Measurements from ENCODE around the gene OR11A1.
"Not testable (repeated sequence)": the region's sequence is repeated elsewhere in the genome, so short reads cannot be mapped to it uniquely, and the experiment has no call there.

OR11A1 gene

DNA sequence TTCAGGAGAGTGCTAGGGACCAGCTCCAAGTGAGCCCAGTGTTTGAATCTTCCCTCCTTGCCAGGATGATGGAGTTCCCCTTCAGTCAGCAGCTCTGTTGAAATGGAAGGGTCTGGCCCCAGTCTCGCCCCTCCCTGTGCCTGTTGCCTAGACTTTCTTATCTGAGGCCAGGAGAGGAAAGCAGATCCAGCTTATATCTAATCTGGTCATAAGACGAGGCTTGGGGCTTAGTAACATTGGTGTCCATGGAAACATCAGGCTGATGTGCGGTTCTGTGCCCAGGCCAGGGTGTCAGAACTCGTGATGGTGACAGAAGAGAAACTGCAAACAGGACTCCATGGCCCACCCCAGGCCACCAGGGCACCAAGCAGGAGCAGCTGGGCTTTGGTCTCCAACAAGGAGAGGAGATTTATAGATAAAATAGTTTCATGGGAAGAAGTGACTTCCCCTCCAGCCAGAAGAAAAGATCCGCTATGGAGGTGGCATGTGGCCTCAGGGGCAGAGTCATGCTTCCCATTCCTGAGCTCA lies 21.1 kb upstream of the OR11A1 start:
- DNase-seq: no peak

DNA sequence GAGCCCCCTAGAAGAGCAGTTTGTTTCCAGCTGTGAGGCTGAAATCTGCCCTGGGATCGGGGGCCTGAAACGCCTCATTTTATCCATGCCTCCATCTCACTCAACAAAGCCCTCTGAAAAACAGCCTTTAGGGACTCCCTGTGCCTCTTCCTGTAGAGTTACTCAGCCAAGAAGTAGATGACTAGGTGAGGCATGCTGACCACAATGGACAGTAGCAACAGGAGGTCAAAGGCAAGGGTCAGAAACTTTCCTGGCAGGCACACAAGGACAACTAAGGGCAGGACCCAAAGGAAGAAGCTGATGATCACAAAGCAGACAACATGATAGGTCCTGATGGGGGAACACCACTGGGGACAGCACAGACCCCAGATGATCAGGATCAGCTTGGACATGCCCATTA lies 18.1 kb upstream of the OR11A1 start:
- DNase-seq: no peak

DNA sequence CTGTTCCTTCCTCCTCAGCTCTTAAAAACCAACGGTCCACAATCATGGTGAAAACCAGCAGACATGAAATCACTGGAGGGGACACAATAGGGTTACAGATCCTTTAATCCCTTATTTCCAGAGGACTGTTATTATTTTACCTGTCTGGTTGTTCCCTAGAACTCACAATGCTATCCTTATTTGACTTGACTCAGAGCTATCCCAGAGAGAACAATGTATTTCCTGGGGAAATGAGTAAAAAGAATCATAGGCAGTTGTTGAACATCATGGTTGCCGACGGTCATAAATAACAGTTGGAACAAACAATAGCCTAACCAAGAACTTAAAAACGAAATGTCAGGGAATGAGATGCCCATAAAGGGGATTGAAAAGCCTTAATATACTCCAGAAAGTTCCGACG lies 9.4 kb upstream of the OR11A1 start:
- DNase-seq: no peak

DNA sequence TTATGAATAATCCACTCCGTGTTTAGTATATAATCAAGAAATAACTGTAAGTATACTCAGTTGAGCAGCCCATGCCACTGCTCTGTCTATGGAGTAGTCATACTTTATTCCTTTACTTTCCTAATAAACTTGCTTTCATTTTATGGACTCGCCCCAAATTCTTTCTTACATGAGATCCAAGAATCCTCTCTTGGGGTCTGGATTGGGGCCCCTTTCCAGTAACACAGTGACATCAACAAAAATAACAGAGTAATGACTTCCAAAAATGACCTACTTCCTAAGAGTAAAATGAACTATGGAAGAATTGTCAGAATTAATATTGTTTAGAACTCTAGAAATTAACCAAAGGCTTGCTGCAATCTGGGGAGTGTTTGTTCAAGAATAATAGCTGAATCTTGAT lies 8.9 kb upstream of the OR11A1 start:
- DNase-seq: no peak

DNA sequence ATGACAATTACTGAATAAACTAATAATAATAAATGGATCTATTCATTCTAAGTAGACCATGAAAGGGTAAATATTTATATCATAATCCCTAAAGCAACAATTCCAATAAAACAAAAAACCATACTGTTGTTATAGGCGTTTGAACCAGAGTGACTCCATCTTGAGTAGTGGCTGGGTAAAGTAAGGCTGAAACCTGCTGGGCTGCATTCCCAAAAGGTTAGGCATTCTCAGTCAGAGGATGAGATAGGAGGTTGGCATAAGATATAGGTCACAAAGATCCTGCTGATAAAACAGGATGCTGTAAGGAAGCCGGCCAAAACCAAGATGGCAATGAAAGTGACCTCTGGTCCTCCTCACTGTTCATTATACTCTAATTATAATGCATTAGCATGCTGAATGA lies 8.4 kb upstream of the OR11A1 start:
- no peak for DNase-seq

DNA sequence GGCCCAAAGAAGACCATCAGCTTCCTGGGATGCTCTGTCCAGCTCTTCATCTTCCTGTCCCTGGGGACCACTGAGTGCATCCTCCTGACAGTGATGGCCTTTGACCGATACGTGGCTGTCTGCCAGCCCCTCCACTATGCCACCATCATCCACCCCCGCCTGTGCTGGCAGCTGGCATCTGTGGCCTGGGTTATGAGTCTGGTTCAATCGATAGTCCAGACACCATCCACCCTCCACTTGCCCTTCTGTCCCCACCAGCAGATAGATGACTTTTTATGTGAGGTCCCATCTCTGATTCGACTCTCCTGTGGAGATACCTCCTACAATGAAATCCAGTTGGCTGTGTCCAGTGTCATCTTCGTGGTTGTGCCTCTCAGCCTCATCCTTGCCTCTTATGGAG lies 5.2 kb upstream of the OR11A1 start:
- no peak for DNase-seq

DNA sequence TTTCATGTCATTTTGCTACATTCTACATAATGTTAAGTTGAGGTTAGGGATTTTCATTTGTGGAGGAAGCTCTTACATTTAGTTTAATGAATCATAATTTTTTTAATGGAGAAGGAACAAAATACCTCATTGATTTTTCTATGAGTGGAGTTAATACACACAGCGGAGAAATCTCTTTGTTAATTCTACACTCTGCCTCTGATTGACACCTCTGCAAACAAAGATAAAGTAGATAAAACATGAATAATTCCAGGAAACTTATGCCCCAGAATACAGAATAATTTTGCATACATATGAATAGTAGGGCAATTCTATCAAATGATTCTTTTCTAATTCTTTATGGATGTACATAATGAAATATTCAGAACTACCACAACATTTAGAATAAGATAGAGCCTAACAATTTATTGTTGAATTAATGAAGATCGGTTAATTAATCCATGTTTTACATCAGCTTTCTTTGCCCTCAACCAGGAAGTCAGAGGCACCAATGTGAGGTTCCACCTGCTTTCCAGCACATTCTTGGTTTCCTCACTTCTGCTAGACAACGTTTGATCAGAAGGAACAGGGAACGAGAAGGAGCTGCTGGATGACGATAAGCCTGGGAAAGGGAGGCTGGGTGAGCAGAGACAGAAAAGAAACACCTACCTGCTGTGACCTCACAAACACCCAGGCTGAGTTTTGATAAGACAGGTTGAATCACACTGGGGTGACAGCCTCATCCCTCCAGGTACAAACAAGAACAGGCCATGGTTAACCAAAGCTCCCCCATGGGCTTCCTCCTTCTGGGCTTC lies 4.3 kb upstream of the OR11A1 start:
- DNase-seq: no peak

DNA sequence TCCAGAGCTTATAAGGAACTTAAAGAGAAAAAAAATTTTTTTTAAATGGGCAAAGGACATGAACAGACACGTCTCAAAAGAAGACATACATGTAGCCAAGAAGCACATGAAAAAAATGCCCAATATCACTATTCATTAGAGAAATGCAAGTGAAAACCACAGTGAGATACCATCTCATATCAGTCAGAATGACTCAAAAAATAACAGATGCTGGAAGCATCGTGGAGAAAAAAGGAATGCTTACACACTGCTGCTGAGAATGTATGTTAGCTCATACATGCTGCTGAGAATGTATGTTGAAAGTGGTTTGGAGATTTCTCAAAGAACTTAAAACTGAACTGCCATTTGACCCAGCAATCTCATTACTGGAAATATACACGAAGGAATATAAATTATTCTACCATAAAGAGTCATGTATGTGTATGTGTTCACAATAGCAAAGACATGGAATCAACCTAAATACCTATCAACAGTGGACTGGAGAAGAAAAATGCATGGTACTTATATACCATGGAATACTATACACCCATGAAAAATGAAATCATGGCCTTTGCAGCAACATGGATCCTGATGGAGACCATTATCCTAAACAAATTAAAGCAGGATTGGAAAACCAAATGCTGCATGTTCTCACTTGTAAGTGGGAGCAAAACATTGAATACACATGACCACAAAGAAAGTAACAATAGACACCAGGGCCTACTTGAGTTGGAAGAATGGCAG lies 5.2 kb downstream of the OR11A1 start:
- no peak for DNase-seq

DNA sequence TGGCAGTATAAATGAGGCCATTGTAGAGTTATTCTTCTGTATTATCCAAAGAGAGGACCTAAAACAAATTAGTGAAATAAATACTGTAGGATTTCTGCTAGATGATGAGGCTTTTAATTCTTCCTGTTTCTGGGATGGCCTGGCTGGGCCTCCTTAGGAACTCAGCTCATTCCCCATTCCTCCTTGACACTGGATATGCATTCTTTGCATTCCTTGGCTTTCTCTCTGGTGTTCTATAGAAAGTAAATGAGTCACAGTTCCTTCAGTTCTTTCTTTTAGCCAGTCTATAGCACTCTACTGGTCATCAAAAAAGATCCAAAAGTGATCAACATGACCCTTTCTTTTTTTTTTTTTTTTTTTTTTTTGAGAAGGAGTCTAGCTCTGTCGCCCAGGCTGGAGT lies 9.2 kb downstream of the OR11A1 start:
- DNase-seq: no peak

DNA sequence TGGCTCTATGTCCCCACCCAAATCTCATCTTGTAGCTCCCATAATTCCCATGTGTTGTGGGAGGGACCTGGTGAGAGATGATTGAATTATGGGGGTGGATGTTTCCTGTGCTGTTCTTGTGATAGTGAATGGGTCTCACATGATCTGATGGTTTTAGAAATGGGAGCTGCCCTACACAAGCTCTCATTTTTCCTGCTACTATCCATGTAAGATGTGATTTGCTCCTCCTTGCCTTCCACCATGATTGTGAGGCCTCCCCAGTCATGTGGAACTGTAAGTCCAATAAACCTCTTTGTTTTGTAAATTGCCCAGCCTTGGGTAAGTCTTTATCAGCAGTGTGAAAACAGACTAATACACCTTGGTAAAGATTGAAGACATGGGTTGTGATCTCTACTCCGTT lies 12.8 kb downstream of the OR11A1 start:
- DNase-seq: not testable (repeated sequence)

DNA sequence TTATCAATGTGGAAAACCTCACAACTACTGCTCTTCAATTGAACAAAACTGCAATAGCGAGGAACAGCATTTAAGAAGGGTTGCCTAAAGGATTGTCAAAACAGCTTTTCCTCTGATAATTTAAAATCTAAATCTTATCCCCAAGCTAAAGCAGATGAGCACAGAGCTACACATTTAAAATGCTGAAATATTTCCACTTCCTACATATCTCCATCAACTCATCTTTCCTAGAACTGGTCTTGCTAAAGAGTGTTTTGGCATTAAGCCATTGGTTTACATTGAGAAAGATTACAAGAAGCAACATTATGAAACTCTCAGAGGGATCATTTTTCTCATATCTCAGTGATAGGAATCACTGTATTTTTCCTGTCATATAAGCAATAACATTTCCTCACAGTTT lies 14.2 kb downstream of the OR11A1 start:
- no peak for DNase-seq

DNA sequence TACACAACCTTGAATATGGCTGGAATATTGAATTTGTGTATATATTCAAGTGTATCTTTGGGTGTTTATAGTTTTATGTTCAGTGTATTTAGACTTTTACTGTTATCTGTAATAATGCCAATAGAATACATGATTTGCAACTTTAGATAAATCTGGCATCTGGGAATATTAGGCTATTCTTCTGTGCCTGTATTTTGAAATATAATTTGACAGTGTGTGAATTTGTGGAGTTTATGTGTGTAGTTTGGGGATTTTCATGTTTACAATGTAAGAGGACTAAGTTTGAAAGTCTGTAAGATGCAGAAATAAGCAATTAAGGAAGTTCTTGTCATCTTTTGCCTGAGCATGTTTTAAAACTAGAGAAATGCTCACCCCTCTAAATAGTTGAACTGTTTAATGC lies 17.9 kb downstream of the OR11A1 start, which contains the start of gene OR10C1:
Gene OR10C1, plus strand, starts transcription at position 301 of the 400 bp plus-strand sequence. CDS start 710 bp downstream, outside the sequence.
- no peak for DNase-seq

DNA sequence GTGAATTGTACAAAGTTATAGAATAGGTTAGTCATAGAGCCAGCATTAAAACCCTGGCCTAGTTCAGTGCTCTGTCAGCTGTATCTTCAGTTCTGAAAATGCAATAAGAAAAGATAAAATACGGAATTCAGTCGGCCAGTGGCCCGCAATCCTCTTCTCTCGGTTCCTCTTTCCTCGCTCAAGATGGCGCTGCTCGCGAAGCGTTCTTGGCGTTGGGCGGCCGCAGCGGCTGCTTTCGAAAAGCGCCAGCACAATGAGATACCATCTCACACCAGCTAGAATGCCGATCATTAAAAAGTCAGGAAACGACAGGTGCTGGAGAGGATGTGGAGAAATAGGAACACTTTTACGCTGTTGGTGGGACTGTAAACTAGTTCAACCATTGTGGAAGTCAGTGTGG lies 20.1 kb downstream of the OR11A1 start:
- peak; percentile 14 for DNase-seq

DNA sequence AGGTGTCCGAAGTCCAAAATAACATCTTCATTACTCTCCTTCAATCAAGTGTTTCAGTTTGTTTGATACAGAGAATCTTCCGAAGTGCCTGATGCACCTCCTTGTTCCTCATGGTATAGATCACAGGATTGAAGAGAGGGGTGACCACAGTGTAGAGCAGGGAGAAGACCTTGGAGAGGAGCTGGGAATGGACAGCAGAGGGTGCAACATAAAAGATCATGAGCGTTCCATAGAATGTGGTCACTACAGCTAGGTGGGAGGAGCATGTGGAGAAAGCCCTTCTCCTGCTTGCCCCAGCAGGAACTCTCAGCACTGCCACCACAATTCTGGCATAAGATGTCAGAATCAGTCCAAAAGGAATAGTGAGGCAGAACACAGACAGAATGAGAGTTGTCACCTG lies 30.2 kb downstream of the OR11A1 start:
- no peak for DNase-seq

DNA sequence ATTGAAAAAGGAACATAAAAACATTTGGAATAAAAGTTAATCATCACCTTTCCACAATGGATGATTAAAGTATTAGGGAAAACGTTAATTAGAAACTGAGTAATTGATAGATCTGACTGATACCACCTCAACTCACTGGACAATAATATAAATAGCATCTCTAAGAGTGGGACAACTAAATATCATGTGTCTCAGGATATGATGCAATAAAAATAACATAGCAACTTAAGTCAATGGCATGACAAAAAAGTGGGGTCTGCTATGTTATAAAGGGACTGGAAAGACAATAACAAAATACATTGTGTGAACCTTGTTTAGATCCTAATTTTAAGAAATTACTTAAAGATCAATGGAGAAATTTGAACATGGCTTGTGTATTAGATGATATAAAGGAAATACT lies 31.8 kb downstream of the OR11A1 start:
- DNase-seq: no peak

DNA sequence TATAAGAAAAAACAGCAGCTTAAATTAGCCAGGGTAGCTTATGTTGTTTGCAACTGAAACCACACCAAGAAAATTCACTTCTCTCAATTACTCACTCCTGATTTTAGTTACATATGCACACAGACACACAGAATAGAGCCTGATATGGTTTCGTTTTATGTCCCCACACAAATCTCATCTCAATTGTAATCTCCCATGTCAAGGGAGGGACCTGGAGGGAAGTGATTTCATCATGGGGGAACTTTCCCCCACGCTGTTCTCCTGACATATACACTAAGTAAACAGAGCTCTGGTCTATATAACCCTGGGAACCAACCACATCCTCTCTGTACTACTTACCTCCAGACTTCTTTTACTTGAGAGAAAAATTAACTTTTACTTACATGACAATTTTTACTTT lies 32.3 kb downstream of the OR11A1 start:
- DNase-seq: no peak

DNA sequence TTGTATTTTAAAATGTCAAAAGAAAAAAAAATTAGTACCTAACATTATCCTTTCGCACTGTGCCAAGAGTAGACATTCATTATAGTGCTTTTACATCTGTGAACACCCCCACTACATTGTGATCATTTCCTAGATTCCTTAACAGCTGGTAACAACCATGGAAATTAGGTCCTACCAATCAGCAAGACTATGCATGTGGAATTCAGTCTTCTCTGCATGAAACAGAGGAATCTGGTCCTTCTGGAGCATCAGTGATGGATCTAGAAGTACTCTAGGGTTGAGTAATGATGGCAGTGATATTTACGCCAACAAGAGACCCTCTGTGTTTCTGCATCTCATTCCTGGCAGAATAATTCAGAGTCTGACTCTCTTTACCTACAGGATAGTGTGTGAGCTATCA lies 32.7 kb downstream of the OR11A1 start:
- no peak for DNase-seq

DNA sequence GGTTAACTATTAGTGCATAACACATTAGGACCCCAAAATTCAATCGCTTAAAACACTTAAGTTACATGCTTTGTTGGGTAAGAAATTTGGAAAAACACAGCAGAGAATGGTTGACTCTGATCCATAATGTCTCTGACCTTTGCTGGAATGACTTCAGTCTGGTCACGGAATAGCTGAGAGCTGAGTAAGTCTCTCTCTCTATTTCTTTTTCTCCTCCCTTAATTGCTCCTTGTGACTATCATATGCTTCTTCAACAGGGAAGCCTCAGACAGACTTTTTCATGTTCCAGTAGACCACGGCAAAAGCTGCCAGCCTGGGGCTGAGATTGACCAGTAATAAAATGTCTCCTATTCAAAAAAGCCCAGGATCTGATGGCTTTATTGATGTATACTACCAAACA lies 37.4 kb downstream of the OR11A1 start:
- DNase-seq: no peak

DNA sequence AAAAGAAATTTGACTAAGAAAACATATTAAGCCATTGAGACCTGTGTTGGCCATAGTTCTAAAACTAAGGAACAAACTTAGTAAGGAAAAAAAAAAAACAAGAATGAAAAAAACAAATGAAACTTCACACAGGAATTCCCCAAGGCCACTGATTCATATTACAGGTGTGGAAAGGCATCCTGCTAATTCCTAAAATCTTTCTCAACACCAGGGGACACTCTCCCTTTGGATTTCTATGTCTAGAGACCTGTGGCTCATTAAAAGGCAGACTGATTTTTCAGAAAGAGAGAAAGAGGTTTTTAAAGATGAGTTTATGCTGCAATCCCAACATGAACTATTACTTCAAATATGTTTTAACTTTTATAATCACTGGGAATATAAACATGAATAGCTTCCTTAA lies 42.3 kb downstream of the OR11A1 start, which contains the start of gene OR12D1:
Gene OR12D1, plus strand, starts transcription at position 341 of the 400 bp plus-strand sequence.
- no peak for DNase-seq

DNA sequence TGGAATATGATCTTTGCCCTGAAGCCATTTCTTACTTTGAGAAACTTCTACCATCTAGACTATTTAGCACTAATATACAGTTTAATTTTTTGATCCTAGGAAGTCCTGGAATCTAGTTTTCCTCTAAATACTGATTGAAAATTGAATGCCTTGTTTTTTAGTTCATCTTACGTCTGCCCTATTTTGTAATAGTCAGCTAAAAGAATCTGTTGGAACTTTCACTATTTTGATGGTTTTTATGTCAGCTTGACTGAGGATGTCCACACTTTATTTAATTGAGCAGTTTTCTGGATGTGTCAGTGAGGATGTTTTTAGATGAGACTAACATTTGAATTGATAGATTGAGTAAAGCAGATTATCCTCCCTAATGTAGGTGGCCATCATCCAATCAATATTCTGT lies 53.1 kb downstream of the OR11A1 start:
- DNase-seq: no peak

DNA sequence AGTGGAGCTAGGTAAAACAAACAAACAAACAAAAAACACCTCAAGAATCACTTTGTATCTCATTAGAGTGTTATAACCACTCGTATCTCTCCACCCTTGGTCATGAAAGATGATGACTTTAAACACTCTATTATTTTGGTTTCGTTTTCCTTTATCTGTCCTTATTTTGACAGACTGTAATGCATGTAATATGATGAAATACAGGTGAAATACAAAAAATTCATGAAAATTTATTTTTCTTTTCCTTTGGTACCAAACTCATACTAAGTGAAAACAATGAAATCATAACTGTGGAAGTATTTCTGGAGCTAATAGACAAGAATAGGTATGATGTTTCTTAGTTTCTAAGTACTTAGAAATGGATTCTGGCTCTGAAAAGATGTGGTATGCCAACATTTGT lies 57.3 kb downstream of the OR11A1 start:
- no peak for DNase-seq

DNA sequence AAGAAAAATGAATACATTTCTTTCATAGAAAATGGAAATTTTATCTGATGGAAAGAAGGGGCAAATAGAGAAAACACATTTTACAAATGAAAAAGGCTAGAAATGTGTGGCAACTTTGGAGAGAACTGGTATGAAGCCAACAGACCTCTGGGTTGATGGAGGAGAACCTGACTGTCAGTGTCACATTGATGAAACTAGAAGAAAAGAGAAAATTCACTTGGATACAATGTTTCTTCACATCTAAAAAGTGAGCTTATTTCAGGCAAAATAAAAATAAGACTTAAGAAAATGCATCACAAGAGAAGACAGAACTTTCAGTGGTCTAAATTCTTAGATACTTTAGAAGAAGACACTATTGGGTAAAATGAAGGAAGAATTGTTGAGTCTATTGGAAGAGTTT lies 61.5 kb downstream of the OR11A1 start, which contains the start of gene OR12D2:
Gene OR12D2, plus strand, starts transcription at position 301 of the 400 bp plus-strand sequence. CDS start 1,069 bp downstream, outside the sequence.
- no peak for DNase-seq

DNA sequence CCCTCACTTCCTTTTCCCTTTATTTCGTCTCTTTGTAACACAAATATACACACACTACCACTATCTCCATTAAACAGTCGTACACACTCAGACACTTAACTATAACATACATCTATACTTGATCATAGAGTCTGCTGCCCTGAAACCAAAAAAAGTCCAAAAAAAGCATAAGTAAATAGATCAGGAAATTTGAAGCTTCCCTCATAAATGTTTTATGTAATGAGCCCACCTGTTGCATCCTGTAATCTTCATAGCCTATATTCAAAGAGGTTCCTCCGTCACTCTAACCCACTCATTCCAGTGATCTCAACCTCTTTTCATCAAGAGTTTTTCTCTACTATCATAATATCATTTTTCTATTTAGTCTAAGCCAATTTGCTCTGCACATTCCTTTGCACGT lies 68.3 kb downstream of the OR11A1 start:
- DNase-seq: no peak

DNA sequence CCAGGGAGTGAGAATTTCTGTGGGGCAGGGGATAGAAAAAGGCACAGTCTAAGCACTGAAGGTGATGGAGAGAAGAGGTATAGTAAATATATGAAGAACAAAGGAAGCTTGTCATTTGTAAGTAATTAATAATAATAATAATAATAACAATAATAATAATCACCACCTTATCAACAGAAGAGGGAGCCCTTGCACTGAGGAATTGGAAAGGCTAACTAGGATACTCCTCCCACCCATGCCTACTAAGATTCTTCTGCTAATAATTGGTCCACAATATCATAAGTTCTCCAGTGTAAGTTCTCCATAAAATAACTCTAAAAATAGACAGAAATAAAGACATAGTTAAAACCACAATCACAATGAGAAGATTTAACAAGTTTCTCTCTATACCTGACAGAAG lies 80.9 kb downstream of the OR11A1 start:
- DNase-seq: no peak

All from NCI-H748 treated with DMSO at 0.1 percent for 48 hours (cell line).